ENCODE results near the gene RALGPS2.

DNA sequence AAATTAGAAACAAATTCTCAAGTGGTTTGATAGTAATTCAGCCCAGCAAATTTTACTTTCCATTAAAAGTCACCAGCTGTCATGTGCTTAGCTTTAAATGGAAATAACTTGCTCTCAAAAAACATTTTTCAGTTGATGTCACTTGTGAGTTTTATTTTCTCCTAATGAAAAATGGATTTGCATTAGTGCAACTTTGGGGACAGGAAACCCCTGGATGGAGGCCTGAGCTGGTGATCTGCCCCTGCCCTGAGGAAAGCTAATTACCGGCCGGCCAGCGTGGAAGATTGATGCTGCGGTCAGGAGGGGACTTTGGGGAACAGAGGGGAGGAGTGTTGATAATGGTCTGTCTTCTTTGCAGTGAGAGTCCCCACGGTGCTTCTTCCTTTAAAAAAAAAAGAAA is 212.7 kb downstream of the RALGPS2 start:
- TF ChIP-seq, protein P1, sequence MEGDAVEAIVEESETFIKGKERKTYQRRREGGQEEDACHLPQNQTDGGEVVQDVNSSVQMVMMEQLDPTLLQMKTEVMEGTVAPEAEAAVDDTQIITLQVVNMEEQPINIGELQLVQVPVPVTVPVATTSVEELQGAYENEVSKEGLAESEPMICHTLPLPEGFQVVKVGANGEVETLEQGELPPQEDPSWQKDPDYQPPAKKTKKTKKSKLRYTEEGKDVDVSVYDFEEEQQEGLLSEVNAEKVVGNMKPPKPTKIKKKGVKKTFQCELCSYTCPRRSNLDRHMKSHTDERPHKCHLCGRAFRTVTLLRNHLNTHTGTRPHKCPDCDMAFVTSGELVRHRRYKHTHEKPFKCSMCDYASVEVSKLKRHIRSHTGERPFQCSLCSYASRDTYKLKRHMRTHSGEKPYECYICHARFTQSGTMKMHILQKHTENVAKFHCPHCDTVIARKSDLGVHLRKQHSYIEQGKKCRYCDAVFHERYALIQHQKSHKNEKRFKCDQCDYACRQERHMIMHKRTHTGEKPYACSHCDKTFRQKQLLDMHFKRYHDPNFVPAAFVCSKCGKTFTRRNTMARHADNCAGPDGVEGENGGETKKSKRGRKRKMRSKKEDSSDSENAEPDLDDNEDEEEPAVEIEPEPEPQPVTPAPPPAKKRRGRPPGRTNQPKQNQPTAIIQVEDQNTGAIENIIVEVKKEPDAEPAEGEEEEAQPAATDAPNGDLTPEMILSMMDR (IDR thresholded peaks at IDR 0.05): no peak
- TF ChIP-seq, protein P2, sequence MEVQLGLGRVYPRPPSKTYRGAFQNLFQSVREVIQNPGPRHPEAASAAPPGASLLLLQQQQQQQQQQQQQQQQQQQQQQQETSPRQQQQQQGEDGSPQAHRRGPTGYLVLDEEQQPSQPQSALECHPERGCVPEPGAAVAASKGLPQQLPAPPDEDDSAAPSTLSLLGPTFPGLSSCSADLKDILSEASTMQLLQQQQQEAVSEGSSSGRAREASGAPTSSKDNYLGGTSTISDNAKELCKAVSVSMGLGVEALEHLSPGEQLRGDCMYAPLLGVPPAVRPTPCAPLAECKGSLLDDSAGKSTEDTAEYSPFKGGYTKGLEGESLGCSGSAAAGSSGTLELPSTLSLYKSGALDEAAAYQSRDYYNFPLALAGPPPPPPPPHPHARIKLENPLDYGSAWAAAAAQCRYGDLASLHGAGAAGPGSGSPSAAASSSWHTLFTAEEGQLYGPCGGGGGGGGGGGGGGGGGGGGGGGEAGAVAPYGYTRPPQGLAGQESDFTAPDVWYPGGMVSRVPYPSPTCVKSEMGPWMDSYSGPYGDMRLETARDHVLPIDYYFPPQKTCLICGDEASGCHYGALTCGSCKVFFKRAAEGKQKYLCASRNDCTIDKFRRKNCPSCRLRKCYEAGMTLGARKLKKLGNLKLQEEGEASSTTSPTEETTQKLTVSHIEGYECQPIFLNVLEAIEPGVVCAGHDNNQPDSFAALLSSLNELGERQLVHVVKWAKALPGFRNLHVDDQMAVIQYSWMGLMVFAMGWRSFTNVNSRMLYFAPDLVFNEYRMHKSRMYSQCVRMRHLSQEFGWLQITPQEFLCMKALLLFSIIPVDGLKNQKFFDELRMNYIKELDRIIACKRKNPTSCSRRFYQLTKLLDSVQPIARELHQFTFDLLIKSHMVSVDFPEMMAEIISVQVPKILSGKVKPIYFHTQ (CRISPR knock-in tag; IDR thresholded peaks at IDR 0.05): no peak
- no peak for TF ChIP-seq ZNF423 (CRISPR knock-in tag; IDR thresholded peaks at IDR 0.05)

Measured in WTC11 (cell line).